Measurements from ENCODE around the gene IDH1. TPM values are rescaled to one million over a fixed set of nuclear protein-coding genes. Genes with fewer than 3 reads are reported as not detected.

IDH1 gene
- total and polyA plus RNA-seq, 2 of the 4 experiments (the other 2 are of a cell fraction): 53.5 to 77.1 TPM

GRCh38 chr2:208227581-208228232 is 27.2 kb downstream of the IDH1 start:
- H3K56ac ChIP-seq (ENCODE audit: extremely low read depth, insufficient read depth, low read length): no peak overlapping the region
- in situ Hi-C loops (cut with MboI; ENCODE audit: low sequenced_read_pairs) (no loop called here), dilution Hi-C loops (cut with HindIII; ENCODE audit: low sequenced_read_pairs, unreplicated experiment) (no loop called here), intact Hi-C loops (cut with micrococcal nuclease) (no loop called here)
- H3K79me1 ChIP-seq (ENCODE audit: low read depth in 1 of 2, low read length in 2 of 2): no peaks in the 10 kb centered on the region
- no peaks in the 10 kb centered on the region for H3K9me1 ChIP-seq (ENCODE audit: insufficient read depth, low read length)
- H2AK9ac ChIP-seq (replicated peaks; ENCODE audit: low read depth, low read length, poor library complexity): no peak overlapping the region
- H2BK15ac ChIP-seq (ENCODE audit: low read depth, low read length): no peak overlapping the region
- H2AK5ac ChIP-seq (ENCODE audit: low read depth, low read length): no peak overlapping the region
- ATAC-seq (ENCODE audit: low read depth) (no peak), DNase-seq (no peak)
- BruUV-seq (replicated peaks): no TSS peak
- no peak overlapping the region for H3K23ac ChIP-seq (ENCODE audit: low read depth, low read length)
- no peaks in the 10 kb centered on the region for H3K4me1 ChIP-seq (ENCODE audit: control insufficient read depth, insufficient read depth, low read length)
- H3K4ac ChIP-seq (ENCODE audit: low read depth, low read length): no peak overlapping the region
- no peak overlapping the region for H3K18ac ChIP-seq (ENCODE audit: low read depth, low read length)
- H3K4me2 ChIP-seq (ENCODE audit: low read depth, low read length): no peak overlapping the region
- no peak overlapping the region for H4K8ac ChIP-seq (ENCODE audit: low read depth in 2 of 2, low read length in 2 of 2)
- no peak overlapping the region for H3K14ac ChIP-seq (replicated peaks; ENCODE audit: low read depth, low read length)
- no peak overlapping the region for H2BK20ac ChIP-seq (ENCODE audit: low read depth, low read length)
- H4K20me1 ChIP-seq (ENCODE audit: insufficient read depth, low read length): no peaks in the 10 kb centered on the region; the same call in 1 of the 2 replicates
- CTCF ChIA-PET: no interaction called here
- no peak overlapping the region for H2BK5ac ChIP-seq (ENCODE audit: low read depth, low read length, poor library complexity, severe bottlenecking)
- H3K27me3 ChIP-seq (ENCODE audit: control insufficient read depth, insufficient read depth, low read length): no peaks in the 10 kb centered on the region
- TF ChIP-seq RCOR1 (IDR thresholded peaks at IDR 0.05; ENCODE audit: insufficient replicate concordance, low read length) (no peak), FOS (IDR thresholded peaks at IDR 0.05; ENCODE audit: low read depth, low read length) (no peak), MAZ (IDR thresholded peaks at IDR 0.05; ENCODE audit: borderline replicate concordance, low read depth, low read length) (no peak), MAFK (IDR thresholded peaks at IDR 0.05; ENCODE audit: low read depth, low read length) (no peak), CEBPB (IDR thresholded peaks at IDR 0.05; ENCODE audit: low read depth, low read length) (no peak), RFX5 (IDR thresholded peaks at IDR 0.05; ENCODE audit: low read depth, low read length) (no peak), POLR2A (IDR thresholded peaks at IDR 0.05; ENCODE audit: low read depth, low read length) (no peak), MXI1 (IDR thresholded peaks at IDR 0.05; ENCODE audit: borderline replicate concordance, low read depth, low read length) (no peak), RAD21 (IDR thresholded peaks at IDR 0.05; ENCODE audit: low read length) (no peak), NFE2L2 (IDR thresholded peaks at IDR 0.05; ENCODE audit: low read depth, low read length) (no peak), CTCF (conservative IDR thresholded peaks at IDR 0.05; ENCODE audit: low read depth, low read length) (no peak), SMC3 (IDR thresholded peaks at IDR 0.05; ENCODE audit: low read depth, low read length) (no peak), CHD1 (IDR thresholded peaks at IDR 0.05; ENCODE audit: low read depth, low read length) (no peak)
- POLR2A ChIA-PET (ENCODE audit: unreplicated experiment): no interaction called here
- H3K9me3 ChIP-seq (ENCODE audit: control insufficient read depth, insufficient read depth, low read length): no peaks in the 10 kb centered on the region
- H2BK120ac ChIP-seq (ENCODE audit: low read depth, low read length): no peak overlapping the region
- no peak overlapping the region for H3K9ac ChIP-seq (ENCODE audit: low read depth, low read length)
- H3K27ac ChIP-seq (ENCODE audit: insufficient read depth, low read length): no peak overlapping the region
- no peak overlapping the region for H4K5ac ChIP-seq (ENCODE audit: low read depth, low read length)
- no peak overlapping the region for H4K91ac ChIP-seq (ENCODE audit: insufficient read depth, low read depth, low read length)
- H3K4me3 ChIP-seq (ENCODE audit: insufficient read depth, low read depth, low read length): no peak overlapping the region
- no peak overlapping the region for H2AFZ ChIP-seq (replicated peaks; ENCODE audit: low read length, poor library complexity)
- H3K36me3 ChIP-seq (ENCODE audit: control insufficient read depth, insufficient read depth, low read length): no peaks in the 10 kb centered on the region
- 85% methylated on average over 29 of the region's 33 CpGs; no CpG with 5 or more reads in 1 of the 2 experiments for WGBS, 2 experiments (ENCODE audit: extremely low coverage in 2 of 2, insufficient read length in 1 of 2)

Data from IMR-90 (cell line).